GM19395 (cell line): ENCODE data around the gene SIRT3.
"Not testable (repeated sequence)": the region's sequence is repeated elsewhere in the genome, so short reads cannot be mapped to it uniquely, and the experiment has no call there.

ENCODE experiments used
- ATAC-seq: cut with Tn5 transposase; IDR thresholded peaks from one replicate; pipeline ENCODE4 v1.9.1; 2021; ENCODE audit warnings: mild to moderate bottlenecking, moderate library complexity; ENCODE audit not compliant: unreplicated experiment

Gene SIRT3

GRCh38 chr11:204587-205109 is 31.5 kb downstream of the SIRT3 start:
- no peak for ATAC-seq

GRCh38 chr11:203945-204586 is 32.1 kb downstream of the SIRT3 start:
- ATAC-seq: no peak

GRCh38 chr11:203056-203944 is 32.8 kb downstream of the SIRT3 start:
- ATAC-seq: no peak

- no peak for ATAC-seq
Observed at GRCh38 chr11:202490-202889, 33.7 kb downstream of the SIRT3 start.

- no peak for ATAC-seq
Observed at GRCh38 chr11:201966-202365, 34.2 kb downstream of the SIRT3 start.

- no peak for ATAC-seq
Observed at GRCh38 chr11:200224-201003, 35.7 kb downstream of the SIRT3 start.

GRCh38 chr11:199782-200181 is 36.4 kb downstream of the SIRT3 start:
- no peak for ATAC-seq

- ATAC-seq: no peak
Observed at GRCh38 chr11:199004-199581, 37.0 kb downstream of the SIRT3 start.

- ATAC-seq: no peak
Observed at GRCh38 chr11:198236-198806, 37.8 kb downstream of the SIRT3 start.

GRCh38 chr11:197741-198235 is 38.4 kb downstream of the SIRT3 start:
- no peak for ATAC-seq

GRCh38 chr11:196786-197731 is 39.1 kb downstream of the SIRT3 start:
- no peak for ATAC-seq

GRCh38 chr11:193481-193880 is 42.7 kb downstream of the SIRT3 start:
- not testable (repeated sequence) for ATAC-seq

- ATAC-seq: not testable (repeated sequence)
Observed at GRCh38 chr11:192674-193128, 43.4 kb downstream of the SIRT3 start, which contains the start of gene SCGB1C1. SCGB1C1 (plus strand) TSS chr11:193078; CDS start chr11:193100, 22 bp downstream.

GRCh38 chr11:191490-192478 is 44.4 kb downstream of the SIRT3 start:
- ATAC-seq: peak; percentile 47

GRCh38 chr11:190546-190945 is 45.6 kb downstream of the SIRT3 start:
- ATAC-seq: not testable (repeated sequence)

- ATAC-seq: peak; percentile 70
Observed at GRCh38 chr11:189843-190311, 46.3 kb downstream of the SIRT3 start.

GRCh38 chr11:189200-189783 is 46.9 kb downstream of the SIRT3 start:
- ATAC-seq: not testable (repeated sequence)
